Measurements from ENCODE around the gene TTYH1. TPM values are rescaled to one million over a fixed set of nuclear protein-coding genes. Genes with fewer than 3 reads are reported as not detected.

Gene TTYH1
- polyA plus RNA-seq, 2 of the 4 experiments (the other 2 are of a cell fraction): 0.15 to 0.31 TPM

- POLR2A ChIA-PET: interaction anchor here (0.6 kb wide), 1 partner anchor 303 kb away, joined by 3 read pairs; the partner anchor contains the start of genes PRPF31 and TFPT
- H3K9me3 ChIP-seq: no peaks in the 10 kb centered on the region
- H3K4me1 ChIP-seq: peaks cover 19% of the 10 kb centered on the region; the same call in 2 of the 3 replicates
- no peak for TF ChIP-seq RFX5 (IDR thresholded peaks at IDR 0.05)
- peak; percentile 28; the same call in 1 of the 2 replicates for TF ChIP-seq KDM1A (IDR thresholded peaks at IDR 0.05; ENCODE audit: low read depth)
- TF ChIP-seq, protein P1, sequence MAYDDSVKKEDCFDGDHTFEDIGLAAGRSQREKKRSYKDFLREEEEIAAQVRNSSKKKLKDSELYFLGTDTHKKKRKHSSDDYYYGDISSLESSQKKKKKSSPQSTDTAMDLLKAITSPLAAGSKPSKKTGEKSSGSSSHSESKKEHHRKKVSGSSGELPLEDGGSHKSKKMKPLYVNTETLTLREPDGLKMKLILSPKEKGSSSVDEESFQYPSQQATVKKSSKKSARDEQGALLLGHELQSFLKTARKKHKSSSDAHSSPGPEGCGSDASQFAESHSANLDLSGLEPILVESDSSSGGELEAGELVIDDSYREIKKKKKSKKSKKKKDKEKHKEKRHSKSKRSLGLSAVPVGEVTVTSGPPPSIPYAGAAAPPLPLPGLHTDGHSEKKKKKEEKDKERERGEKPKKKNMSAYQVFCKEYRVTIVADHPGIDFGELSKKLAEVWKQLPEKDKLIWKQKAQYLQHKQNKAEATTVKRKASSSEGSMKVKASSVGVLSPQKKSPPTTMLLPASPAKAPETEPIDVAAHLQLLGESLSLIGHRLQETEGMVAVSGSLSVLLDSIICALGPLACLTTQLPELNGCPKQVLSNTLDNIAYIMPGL (CRISPR knock-in tag; IDR thresholded peaks at IDR 0.05; ENCODE audit: borderline replicate concordance): no peak
- no peak for TF ChIP-seq BHLHE40 (IDR thresholded peaks at IDR 0.05; ENCODE audit: low read depth, low read length)
- no peak for TF ChIP-seq POLR2AphosphoS2 (conservative IDR thresholded peaks at IDR 0.05; ENCODE audit: low read length)
- no peak overlapping the region for H3K27ac ChIP-seq
- DNase-seq (ENCODE audit: low read depth in 1 of 2, low spot score in 1 of 2) (no peak), ATAC-seq (no peak), FAIRE-seq (no peak)
- no peak overlapping the region for H3K4me2 ChIP-seq
- 79% methylated on average over 21 of the region's 26 CpGs for WGBS (ENCODE audit: missing lambda C conversion rate)
- no peak overlapping the region for H3K4me3 ChIP-seq
- CTCF ChIA-PET: interaction anchor here (1.2 to 4.2 kb wide), 5 partner anchors 9 to 250 kb away, joined by 3 to 23 read pairs (median 5); no protein-coding TSS in a partner anchor
Measured at GRCh38 chr19:54418930-54419800, 3.9 kb downstream of the TTYH1 start.

GRCh38 chr19:54420068-54420382, 4.8 kb downstream of the TTYH1 start:
- H3K4me2 ChIP-seq: peak overlapping the region; percentile 72
- no peak for ATAC-seq
- no peak for FAIRE-seq
- H3K27ac ChIP-seq: peak overlapping the region; percentile 11 to 72; a peak in 3 of 6 replicates
- no peaks in the 10 kb centered on the region for H3K9me3 ChIP-seq
- POLR2A ChIA-PET: no interaction called here
- H3K4me1 ChIP-seq: peaks cover 19% of the 10 kb centered on the region; the same call in 2 of the 3 replicates
- 68% methylated on average over 4 of the region's 10 CpGs for WGBS (ENCODE audit: missing lambda C conversion rate)
- CTCF ChIA-PET: interaction anchor here (1.2 to 4.2 kb wide), 4 partner anchors 10 to 251 kb away, joined by 3 to 23 read pairs (median 6); no protein-coding TSS in a partner anchor
- DNase-seq (ENCODE audit: low read depth in 1 of 2, low spot score in 1 of 2): no peak
- TF ChIP-seq HOXB13 (CRISPR knock-in tag; IDR thresholded peaks at IDR 0.05; ENCODE audit: low read depth): no peak
- TF ChIP-seq, protein P2, sequence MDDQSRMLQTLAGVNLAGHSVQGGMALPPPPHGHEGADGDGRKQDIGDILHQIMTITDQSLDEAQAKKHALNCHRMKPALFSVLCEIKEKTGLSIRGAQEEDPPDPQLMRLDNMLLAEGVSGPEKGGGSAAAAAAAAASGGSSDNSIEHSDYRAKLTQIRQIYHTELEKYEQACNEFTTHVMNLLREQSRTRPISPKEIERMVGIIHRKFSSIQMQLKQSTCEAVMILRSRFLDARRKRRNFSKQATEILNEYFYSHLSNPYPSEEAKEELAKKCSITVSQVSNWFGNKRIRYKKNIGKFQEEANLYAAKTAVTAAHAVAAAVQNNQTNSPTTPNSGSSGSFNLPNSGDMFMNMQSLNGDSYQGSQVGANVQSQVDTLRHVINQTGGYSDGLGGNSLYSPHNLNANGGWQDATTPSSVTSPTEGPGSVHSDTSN (IDR thresholded peaks at IDR 0.05): no peak
- TF ChIP-seq, protein P3, sequence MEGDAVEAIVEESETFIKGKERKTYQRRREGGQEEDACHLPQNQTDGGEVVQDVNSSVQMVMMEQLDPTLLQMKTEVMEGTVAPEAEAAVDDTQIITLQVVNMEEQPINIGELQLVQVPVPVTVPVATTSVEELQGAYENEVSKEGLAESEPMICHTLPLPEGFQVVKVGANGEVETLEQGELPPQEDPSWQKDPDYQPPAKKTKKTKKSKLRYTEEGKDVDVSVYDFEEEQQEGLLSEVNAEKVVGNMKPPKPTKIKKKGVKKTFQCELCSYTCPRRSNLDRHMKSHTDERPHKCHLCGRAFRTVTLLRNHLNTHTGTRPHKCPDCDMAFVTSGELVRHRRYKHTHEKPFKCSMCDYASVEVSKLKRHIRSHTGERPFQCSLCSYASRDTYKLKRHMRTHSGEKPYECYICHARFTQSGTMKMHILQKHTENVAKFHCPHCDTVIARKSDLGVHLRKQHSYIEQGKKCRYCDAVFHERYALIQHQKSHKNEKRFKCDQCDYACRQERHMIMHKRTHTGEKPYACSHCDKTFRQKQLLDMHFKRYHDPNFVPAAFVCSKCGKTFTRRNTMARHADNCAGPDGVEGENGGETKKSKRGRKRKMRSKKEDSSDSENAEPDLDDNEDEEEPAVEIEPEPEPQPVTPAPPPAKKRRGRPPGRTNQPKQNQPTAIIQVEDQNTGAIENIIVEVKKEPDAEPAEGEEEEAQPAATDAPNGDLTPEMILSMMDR (IDR thresholded peaks at IDR 0.05): no peak
- TF ChIP-seq SREBF2 (IDR thresholded peaks at IDR 0.05): no peak
- no peak for TF ChIP-seq ZFP36 (IDR thresholded peaks at IDR 0.05; ENCODE audit: borderline replicate concordance, partially characterized antibody)
- TF ChIP-seq HOXA7 (CRISPR knock-in tag; IDR thresholded peaks at IDR 0.05): no peak
- TF ChIP-seq GATA3 (IDR thresholded peaks at IDR 0.05; ENCODE audit: borderline replicate concordance): no peak
- TF ChIP-seq JUNB (IDR thresholded peaks at IDR 0.05): no peak
- TF ChIP-seq CEBPB (IDR thresholded peaks at IDR 0.05): no peak
- no peak for TF ChIP-seq NPAS2 (CRISPR knock-in tag; IDR thresholded peaks at IDR 0.05; ENCODE audit: borderline replicate concordance)
- no peak overlapping the region for H3K4me3 ChIP-seq
